Esophagus squamous epithelium (tissue), 5 donors: ENCODE results near the gene ARHGEF1. TPM values are rescaled to one million over a fixed set of nuclear protein-coding genes. Genes with fewer than 3 reads are reported as not detected.
"Not testable (repeated sequence)": the region's sequence is repeated elsewhere in the genome, so short reads cannot be mapped to it uniquely, and the experiment has no call there.

Experiments
- DNase-seq: peaks from one replicate; lab custom pipeline; 2025; lab: John Stamatoyannopoulos, UW
- H3K27ac ChIP-seq, 4 donors: fragments of 200-600 bp; sonication (generic); one replicate each; pipeline ENCODE4 v1.5.1; 2016 to 2019; ENCODE audit warnings: mild to moderate bottlenecking in 1 of 4
- H3K27me3 ChIP-seq, 4 donors: fragments of 200-600 bp; sonication (generic); 1 replicate in 3 of 4; 2 replicates in 1 of 4; pipeline versions ENCODE4 v1.5.1 to v1.6.0; 2017 to 2021; ENCODE audit warnings: antibody characterized with exemption in 1 of 4
- H3K36me3 ChIP-seq, 3 donors: fragments of 200-600 bp; sonication (generic); one replicate each; pipeline ENCODE4 v1.5.1; 2016 to 2019
- H3K4me1 ChIP-seq, 3 donors: fragments of 200-600 bp; sonication (generic); one replicate each; pipeline ENCODE4 v1.5.1; 2017 to 2019
- H3K4me3 ChIP-seq, 4 donors: fragments of 200-600 bp; sonication (generic); 1 replicate in 3 of 4; 2 replicates in 1 of 4; pipeline ENCODE4 v1.5.1; 2016 to 2019; ENCODE audit warnings: mild to moderate bottlenecking in 2 of 4, moderate library complexity in 1 of 4
- H3K9me3 ChIP-seq, 3 donors: fragments of 200-600 bp; sonication (generic); one replicate each; pipeline ENCODE4 v1.5.1; 2016 to 2019
- CTCF ChIP-seq, 6 experiments: fragments of 450-650 bp in 4 of 6; fragments of 200-600 bp in 2 of 6; sonication (generic) in 2 of 6; IDR thresholded peaks; one replicate each; pipeline ENCODE4 v1.5.1; 2016 to 2019; ENCODE audit warnings: antibody characterized with exemption in 6 of 6, mild to moderate bottlenecking in 4 of 6, moderate library complexity in 4 of 6
- POLR2A ChIP-seq, 4 donors: fragments of 450-650 bp; IDR thresholded peaks; one replicate each; pipeline ENCODE4 v1.6.1; 2017; ENCODE audit warnings: antibody characterized with exemption in 4 of 4, mild to moderate bottlenecking in 4 of 4, moderate library complexity in 3 of 4
- WGBS, 2 donors: methylation state at CpG; one replicate each; pipeline ENCODE4 v1.1.5; 2018; 5-methylcytosine and 5-hydroxymethylcytosine counted together
- intact Hi-C: fragments of 100-400 bp; cut with DNase I; formaldehyde crosslinking; loops from one replicate; pipeline ENCODE4 v1.15.0; 2022
- total RNA-seq, 4 donors: library from RNA; depleted of rRNA; stranded (reverse); fragments of >200 nt; gene quantifications; one replicate each; pipeline ENCODE4 v1.1.0, GENCODE V29; 2016
- donor health status: DM: yes; HTN: yes; CAD: no.

The ARHGEF1 gene
- total RNA-seq, 4 donors from 2014 or later, result 31.0 to 59.5 (median 56.2) TPM

GRCh38 chr19:41872775-41873647, 10.0 kb upstream of the ARHGEF1 start:
- TF ChIP-seq POLR2A (IDR thresholded peaks at IDR 0.05) (no peak), CTCF (IDR thresholded peaks at IDR 0.05) (peak; percentile 39 to 74 (median 68))
- intact Hi-C loops, result loop anchor here (10.0 kb wide), 1 partner anchor 82 kb away; the partner anchor contains the start of gene RABAC1
- H3K4me1 ChIP-seq, result peaks cover 0 to 66% (median 10%) of the 10 kb centered on the region in 3 donors
- peaks cover 21 to 49% (median 26%) of the 10 kb centered on the region in 3 donors for H3K36me3 ChIP-seq
- no peaks in the 10 kb centered on the region for H3K9me3 ChIP-seq
- no peaks in the 10 kb centered on the region for H3K27me3 ChIP-seq
- peak overlapping the region in 2 of 4 donors; percentile 40 to 46 for H3K27ac ChIP-seq
- no peak for DNase-seq
- 44 to 87% methylated on average over 8 to 18 of the region's 18 CpGs for WGBS, 2 donors
- H3K4me3 ChIP-seq, result no peak overlapping the region

DNA sequence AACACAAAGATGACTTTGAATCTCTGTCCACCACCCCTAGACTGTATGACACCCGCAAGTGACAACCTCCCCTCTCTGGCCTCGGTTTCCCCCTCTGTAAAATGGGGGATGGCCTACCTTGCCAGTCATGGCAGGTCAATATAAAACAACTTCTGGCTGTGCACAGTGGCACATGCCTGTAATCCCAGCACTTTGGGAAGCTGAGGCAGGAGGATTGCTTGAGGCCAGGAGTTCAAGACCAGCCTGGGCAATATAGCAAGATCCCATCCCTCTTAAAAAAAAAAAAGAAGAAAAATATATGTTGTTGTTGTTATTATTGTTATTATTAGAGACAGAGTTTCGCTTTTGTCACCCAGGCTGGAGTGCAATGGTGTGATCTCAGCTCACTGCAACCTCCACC, 7.0 kb upstream of the ARHGEF1 start:
- H3K27ac ChIP-seq, result peak overlapping the region in 2 of 4 donors; percentile 62 to 67
- not testable (repeated sequence) for H3K9me3 ChIP-seq, H3K27me3 ChIP-seq, DNase-seq, H3K4me3 ChIP-seq
- peaks cover 0 to 40% (median 4%) of the 10 kb centered on the region in 3 donors for H3K4me1 ChIP-seq
- WGBS, 2 donors, result 77 to 85% methylated on average over 3 of the region's 3 CpGs
- intact Hi-C loops, result loop anchor here (10.0 kb wide), 1 partner anchor 79 kb away; the partner anchor contains the start of gene RABAC1
- peaks cover 0 to 20% (median 4%) of the 10 kb centered on the region in 3 donors for H3K36me3 ChIP-seq

DNA sequence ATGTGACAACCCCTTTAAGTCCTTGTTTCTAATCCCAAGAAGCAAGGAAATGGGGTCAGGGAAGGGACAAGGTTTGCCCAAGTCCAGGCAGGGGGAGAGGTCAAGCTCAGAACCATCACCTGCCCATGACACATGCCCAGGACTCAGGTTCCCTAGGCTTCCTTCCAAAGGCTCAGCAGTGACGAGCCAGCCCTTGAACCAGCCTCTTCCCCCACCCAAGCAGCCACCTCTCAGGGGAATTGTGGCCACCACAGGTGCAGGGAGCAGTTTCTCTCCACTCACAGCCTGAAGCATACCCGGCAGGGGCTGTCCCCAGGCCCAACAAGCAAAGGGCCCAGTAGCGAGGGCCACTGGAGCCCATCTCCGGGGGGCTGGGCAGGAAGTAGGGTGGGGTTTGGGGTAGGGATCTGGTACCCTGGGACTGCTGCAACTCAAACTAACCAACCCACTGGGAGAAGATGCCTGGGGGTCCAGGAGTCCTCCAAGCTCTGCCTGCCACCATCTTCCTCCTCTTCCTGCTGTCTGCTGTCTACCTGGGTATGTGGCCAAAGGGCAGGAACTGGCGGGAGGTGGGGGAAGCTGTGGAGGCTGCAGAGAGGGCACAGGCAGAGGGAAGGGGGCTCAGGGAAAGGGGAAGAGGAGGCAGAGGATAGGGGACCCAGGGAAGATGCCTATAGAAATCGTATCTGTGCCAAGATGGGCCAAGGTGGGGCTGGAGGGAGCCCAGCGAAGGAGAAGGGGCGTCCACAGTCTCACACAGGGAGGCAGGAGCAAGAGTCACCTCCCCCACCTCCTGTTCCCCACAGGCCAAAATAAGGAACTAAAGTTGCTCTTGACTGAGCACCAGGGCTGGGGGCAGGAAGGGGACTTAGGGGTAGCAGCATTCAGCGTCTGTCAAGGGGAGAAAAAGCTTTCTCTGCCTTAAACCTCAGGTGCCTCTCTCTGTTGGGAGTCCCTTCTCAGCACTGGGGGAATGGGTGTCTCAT, 5.8 kb upstream of the ARHGEF1 start, which contains the start of gene CD79A:
Gene CD79A (plus strand): TSS at position 433 of the 986 bp plus-strand sequence. CDS start 26 bp downstream, at position 459.
- H3K4me3 ChIP-seq, result peak within 1 kb of the TSS in 2 of 4 donors; percentile 1 to 10
- H3K4me1 ChIP-seq, result peaks cover 0 to 38% (median 5%) of the 10 kb centered on the region in 3 donors
- TF ChIP-seq POLR2A (IDR thresholded peaks at IDR 0.05), result no peak
- TF ChIP-seq CTCF (IDR thresholded peaks at IDR 0.05), result no peak
- H3K9me3 ChIP-seq, result no peaks in the 10 kb centered on the region
- intact Hi-C loops, result loop anchor here (10.0 kb wide), 1 partner anchor 78 kb away; the partner anchor contains the start of gene RABAC1
- 43 to 81% methylated on average over 6 to 7 of the region's 9 CpGs for WGBS, 2 donors
- H3K27ac ChIP-seq, result peak within 1 kb of the TSS in 2 of 4 donors; percentile 62 to 67
- H3K27me3 ChIP-seq, result no peaks in the 10 kb centered on the region
- peaks cover 0 to 8% (median 0%) of the 10 kb centered on the region in 3 donors for H3K36me3 ChIP-seq
- DNase-seq, result no peak

- Histone ChIP-seq H3K4me3 (peak overlapping the region in 2 of 4 donors; percentile 1 to 10), H3K27me3 (no peaks in the 10 kb centered on the region), H3K36me3 (no peaks in the 10 kb centered on the region), H3K27ac (peak overlapping the region in 2 of 4 donors; percentile 62 to 67), H3K9me3 (no peaks in the 10 kb centered on the region), H3K4me1 (peaks cover 4 to 37% (median 7%) of the 10 kb centered on the region in 3 donors)
- TF ChIP-seq POLR2A (IDR thresholded peaks at IDR 0.05), result no peak
- TF ChIP-seq CTCF (IDR thresholded peaks at IDR 0.05), result no peak
- intact Hi-C loops, result loop anchor here (10.0 kb wide), 1 partner anchor 77 kb away; the partner anchor contains the start of gene RABAC1
- WGBS, 2 donors, result 66 to 81% methylated on average over 13 of the region's 17 CpGs
- no peak for DNase-seq
These were observed 4.8 kb upstream of the ARHGEF1 start for GRCh38 chr19:41877916-41878905.
